Kidney (tissue), 14 donors: Measurements from ENCODE around the gene TNFRSF1B. TPM values are rescaled to one million over a fixed set of nuclear protein-coding genes. Genes with fewer than 3 reads are reported as not detected.
A peak's percentile ranks its signal among the peaks of the same experiment; 100 is the strongest.

Experiments
- DNase-seq, 5 donors: peaks; one replicate each; pipeline ENCODE4 v3.0.0-alpha.2; 2013 to 2020
- FAIRE-seq: peaks from 2 replicates; lab custom pipeline; 2012; peaks lifted over from hg19 to GRCh38; lab: Jason Lieb, UNC
- H3K27ac ChIP-seq, 2 donors: one replicate each; pipeline ENCODE4 v1.7.0; 2013; ENCODE audit warnings: low read depth in 2 of 2, low read length in 2 of 2, inconsistent platforms in 1 of 2
- H3K27me3 ChIP-seq: one replicate; pipeline ENCODE4 v1.7.1; 2013; ENCODE audit warnings: low read length, inconsistent platforms; ENCODE audit not compliant: control insufficient read depth, insufficient read depth
- H3K36me3 ChIP-seq, 3 donors: one replicate each; pipeline versions ENCODE4 v1.7.0 to v1.7.1; 2013; ENCODE audit warnings: low read length in 3 of 3, control low read depth in 1 of 3, inconsistent platforms in 1 of 3; ENCODE audit not compliant: insufficient read depth in 3 of 3, control insufficient read depth in 2 of 3
- H3K4me1 ChIP-seq, 3 donors: one replicate each; pipeline versions ENCODE4 v1.7.0 to v1.7.1; 2013; ENCODE audit warnings: low read length in 3 of 3, inconsistent platforms in 1 of 3, low read depth in 1 of 3; ENCODE audit not compliant: control insufficient read depth in 2 of 3, insufficient read depth in 2 of 3
- H3K4me3 ChIP-seq, 3 donors: one replicate each; pipeline versions ENCODE4 v1.7.0 to v1.8.1; 2013; ENCODE audit warnings: low read length in 3 of 3, control low read depth in 1 of 3, inconsistent platforms in 1 of 3
- H3K9ac ChIP-seq, 3 donors: one replicate each; pipeline versions ENCODE4 v1.7.0 to v1.7.1; 2013; ENCODE audit warnings: low read length in 3 of 3, control low read depth in 1 of 3, inconsistent platforms in 1 of 3
- H3K9me3 ChIP-seq, 3 donors: one replicate each; pipeline versions ENCODE4 v1.7.0 to v1.7.1; 2013; ENCODE audit warnings: low read length in 3 of 3, control low read depth in 1 of 3, inconsistent platforms in 1 of 3; ENCODE audit not compliant: control insufficient read depth in 2 of 3, insufficient read depth in 1 of 3
- CTCF ChIP-seq: IDR thresholded peaks from 3 replicates; pipeline ENCODE4 v1.5.1; 2012; ENCODE audit warnings: mild to moderate bottlenecking, moderate library complexity, borderline replicate concordance; ENCODE audit not compliant: insufficient read depth; ENCODE audit errors: extremely low read depth
- intact Hi-C: fragments of 100-400 bp; cut with DNase I; formaldehyde crosslinking; loops from one replicate; pipeline ENCODE4 v1.11.1; 2022
- polyA plus RNA-seq: library from polyadenylated mRNA; stranded (reverse); fragments of 350-450 nt; fragmentation: Illumina TruSeq; extraction: RNeasy Lipid Tissue Mini Kit (QIAGEN cat#74804); gene quantifications from one replicate; pipeline ENCODE4 v1.2.3, GENCODE V29; 2014; ENCODE audit warnings: low read depth, low replicate concordance; ENCODE audit not compliant: insufficient read depth
- total RNA-seq: library from RNA; stranded (reverse); fragmentation: NEBNext Ultra II Directional; extraction: Animal tissue kit (Norgen Biotek cat#: 25700); gene quantifications from one replicate; pipeline ENCODE4 v1.2.1, GENCODE V29; 2021
- donor health status: control.
- donor health status: control.
- donor health status: control.
- donor health status: control.
- donor health status: control.
- donor health status: DM: yes; HTN: yes; CAD: no.
- donor health status: Normal renal cell carcinoma (clear cell type).

Gene TNFRSF1B
- total and polyA plus RNA-seq, 2 donors from 2014 or later: 7.7 to 47.1 TPM

- Histone ChIP-seq H3K4me3 (no peak overlapping the region), H3K4me1 (peaks cover 0 to 35% (median 0%) of the 10 kb centered on the region in 3 donors), H3K9ac (no peak overlapping the region), H3K27me3 (no peaks in the 10 kb centered on the region), H3K27ac (peak overlapping the region; percentile 34 to 70), H3K36me3 (no peaks in the 10 kb centered on the region), H3K9me3 (no peaks in the 10 kb centered on the region)
- FAIRE-seq (no peak), DNase-seq (peak in 4 of 5 donors; percentile 33 to 93 (median 50))
- intact Hi-C loops: no loop called here
- no peak for TF ChIP-seq CTCF
Measured at GRCh38 chr1:12174924-12175810, 8.4 kb downstream of the TNFRSF1B start.

GRCh38 chr1:12176298-12177118, 9.7 kb downstream of the TNFRSF1B start:
- no peak for TF ChIP-seq CTCF
- FAIRE-seq (no peak), DNase-seq (no peak)
- H3K9me3 ChIP-seq: no peaks in the 10 kb centered on the region
- no peak overlapping the region for H3K27ac ChIP-seq
- H3K4me3 ChIP-seq: no peak overlapping the region
- H3K9ac ChIP-seq: no peak overlapping the region
- intact Hi-C loops: no loop called here
- H3K27me3 ChIP-seq: no peaks in the 10 kb centered on the region
- H3K36me3 ChIP-seq: no peaks in the 10 kb centered on the region
- H3K4me1 ChIP-seq: peaks cover 0 to 39% (median 0%) of the 10 kb centered on the region in 3 donors

- no peak overlapping the region for H3K9ac ChIP-seq
- DNase-seq (no peak), FAIRE-seq (no peak)
- no peaks in the 10 kb centered on the region for H3K27me3 ChIP-seq
- H3K9me3 ChIP-seq: no peaks in the 10 kb centered on the region
- peak overlapping the region in 1 of 2 donors; percentile 60 for H3K27ac ChIP-seq
- no peaks in the 10 kb centered on the region for H3K36me3 ChIP-seq
- no peak for TF ChIP-seq CTCF
- H3K4me1 ChIP-seq: peaks cover 0 to 41% (median 0%) of the 10 kb centered on the region in 3 donors
- intact Hi-C loops: no loop called here
- no peak overlapping the region for H3K4me3 ChIP-seq
Measured at GRCh38 chr1:12177156-12177998, 10.6 kb downstream of the TNFRSF1B start.
